Fibroblast of pulmonary artery (primary cell): ENCODE results near the gene ZSCAN10.
A peak's percentile ranks its signal among the peaks of the same experiment; 100 is the strongest.

ENCODE experiments used
- DNase-seq: peaks from one replicate; pipeline ENCODE4 v3.0.0-alpha.2; 2010; ENCODE audit warnings: low read depth
- H3K4me3 ChIP-seq: replicated peaks from 2 replicates; pipeline ENCODE4 v1.5.1; 2011; ENCODE audit warnings: low read depth, mild to moderate bottlenecking, control low read depth, low read length, moderate library complexity
- TF ChIP-seq, protein P1 (sequence below): IDR thresholded peaks from 2 replicates; pipeline ENCODE4 v1.5.1; 2011; ENCODE audit warnings: mild to moderate bottlenecking, control low read depth, low read length, inconsistent platforms; ENCODE audit errors: missing control alignments

The ZSCAN10 gene

DNA sequence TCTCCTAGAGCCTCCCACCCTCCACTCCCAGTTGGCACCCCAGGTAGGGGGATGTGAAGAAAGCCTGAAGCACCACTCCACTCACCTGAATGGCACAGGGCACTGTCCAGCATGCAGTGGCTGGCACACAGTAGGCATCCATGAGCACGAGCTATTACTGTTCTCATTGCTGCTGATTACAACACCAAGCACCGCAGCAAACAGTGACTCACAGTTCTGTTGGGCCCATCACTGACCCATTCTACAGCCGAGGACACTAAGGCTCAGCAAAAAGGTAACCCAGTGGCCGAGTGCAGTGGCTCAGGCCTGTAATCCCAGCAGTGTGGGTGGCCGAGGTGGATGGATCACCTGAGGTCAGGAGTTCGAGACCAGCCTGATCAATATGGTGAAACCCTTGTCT is 2.7 kb downstream of the ZSCAN10 start:
- no peak for DNase-seq
- TF ChIP-seq, protein P1, sequence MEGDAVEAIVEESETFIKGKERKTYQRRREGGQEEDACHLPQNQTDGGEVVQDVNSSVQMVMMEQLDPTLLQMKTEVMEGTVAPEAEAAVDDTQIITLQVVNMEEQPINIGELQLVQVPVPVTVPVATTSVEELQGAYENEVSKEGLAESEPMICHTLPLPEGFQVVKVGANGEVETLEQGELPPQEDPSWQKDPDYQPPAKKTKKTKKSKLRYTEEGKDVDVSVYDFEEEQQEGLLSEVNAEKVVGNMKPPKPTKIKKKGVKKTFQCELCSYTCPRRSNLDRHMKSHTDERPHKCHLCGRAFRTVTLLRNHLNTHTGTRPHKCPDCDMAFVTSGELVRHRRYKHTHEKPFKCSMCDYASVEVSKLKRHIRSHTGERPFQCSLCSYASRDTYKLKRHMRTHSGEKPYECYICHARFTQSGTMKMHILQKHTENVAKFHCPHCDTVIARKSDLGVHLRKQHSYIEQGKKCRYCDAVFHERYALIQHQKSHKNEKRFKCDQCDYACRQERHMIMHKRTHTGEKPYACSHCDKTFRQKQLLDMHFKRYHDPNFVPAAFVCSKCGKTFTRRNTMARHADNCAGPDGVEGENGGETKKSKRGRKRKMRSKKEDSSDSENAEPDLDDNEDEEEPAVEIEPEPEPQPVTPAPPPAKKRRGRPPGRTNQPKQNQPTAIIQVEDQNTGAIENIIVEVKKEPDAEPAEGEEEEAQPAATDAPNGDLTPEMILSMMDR: no peak
- H3K4me3 ChIP-seq: no peak overlapping the region

DNA sequence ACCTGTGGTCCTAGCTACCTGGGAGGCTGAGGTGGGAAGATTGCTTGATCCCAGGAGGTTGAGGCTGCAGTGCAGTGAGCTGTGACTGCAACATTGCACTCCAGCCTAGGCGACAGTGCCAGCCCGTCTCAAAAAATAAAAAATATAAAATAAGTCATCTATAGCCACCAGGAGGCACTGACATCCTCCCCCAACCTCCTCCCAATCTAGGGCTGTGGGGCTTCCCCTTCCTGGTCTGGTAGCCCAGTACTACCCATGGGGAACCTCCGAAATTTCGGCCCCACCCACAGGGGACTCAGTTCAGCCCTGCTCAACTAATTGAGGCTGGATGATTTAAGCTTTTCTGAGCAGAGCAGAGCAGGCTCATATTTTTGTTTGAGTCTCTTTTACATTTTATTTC is 3.2 kb downstream of the ZSCAN10 start:
- no peak for DNase-seq
- TF ChIP-seq, protein P1: peak; percentile 22
- no peak overlapping the region for H3K4me3 ChIP-seq

DNA sequence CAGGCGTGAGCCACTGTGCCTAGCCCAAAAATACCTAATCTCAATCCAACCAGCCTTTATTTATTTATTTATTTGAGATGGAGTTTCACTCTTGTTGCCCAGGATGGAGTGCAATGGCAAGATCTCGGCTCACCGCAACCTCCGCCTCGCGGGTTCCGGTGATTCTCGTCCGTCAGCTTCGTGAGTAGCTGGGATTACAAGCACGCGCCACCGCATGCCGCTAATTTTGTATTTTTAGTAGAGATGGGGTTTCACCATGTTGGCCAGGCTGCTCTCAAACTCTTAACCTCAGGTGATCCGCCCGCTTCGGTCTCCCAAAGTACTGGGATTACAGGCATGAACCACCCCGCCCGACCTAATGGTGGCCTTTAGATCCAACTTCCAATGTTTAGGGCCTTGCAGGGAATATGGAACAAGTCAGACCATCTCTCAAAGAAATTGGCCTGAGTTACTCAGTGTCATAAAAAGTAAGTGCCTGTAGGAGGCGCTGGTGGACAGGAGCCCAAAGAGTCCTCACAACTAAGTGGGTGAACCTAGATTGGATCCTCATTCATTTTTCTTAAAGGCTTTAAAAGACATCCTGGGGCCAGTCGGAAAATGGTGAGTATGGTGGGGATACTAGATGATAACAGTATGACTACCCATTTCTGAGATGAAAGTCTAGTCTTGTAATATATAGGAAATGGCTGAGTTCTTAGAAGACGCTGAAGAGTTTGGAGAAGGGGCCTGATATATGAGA is 4.6 kb downstream of the ZSCAN10 start:
- TF ChIP-seq, protein P1: peak; percentile 65
- peak; percentile 69 for DNase-seq
- no peak overlapping the region for H3K4me3 ChIP-seq

DNA sequence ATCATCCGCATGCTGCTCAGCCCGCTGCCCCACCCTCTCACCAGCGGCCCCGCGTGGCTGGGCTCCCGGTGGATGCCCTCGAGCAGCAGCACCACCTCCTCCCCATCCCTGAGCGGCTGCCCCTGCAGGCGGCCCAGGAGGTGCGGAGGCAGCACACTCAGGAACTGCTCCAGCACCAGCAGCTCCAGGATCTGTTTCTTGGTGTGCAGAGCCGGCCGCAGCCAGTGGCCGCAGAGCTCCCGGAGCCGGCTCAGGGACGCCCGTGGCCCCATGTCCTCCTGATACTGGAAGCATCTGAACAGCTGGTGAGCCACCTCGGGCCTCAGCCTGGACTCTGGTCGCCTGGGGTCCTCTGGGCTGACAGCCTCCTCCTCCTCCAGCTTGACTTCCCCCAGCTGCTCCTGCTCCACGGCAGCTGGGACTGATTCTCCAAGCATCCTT is 6.6 kb downstream of the ZSCAN10 start:
- TF ChIP-seq, protein P1: no peak
- H3K4me3 ChIP-seq: no peak overlapping the region
- DNase-seq: no peak

DNA sequence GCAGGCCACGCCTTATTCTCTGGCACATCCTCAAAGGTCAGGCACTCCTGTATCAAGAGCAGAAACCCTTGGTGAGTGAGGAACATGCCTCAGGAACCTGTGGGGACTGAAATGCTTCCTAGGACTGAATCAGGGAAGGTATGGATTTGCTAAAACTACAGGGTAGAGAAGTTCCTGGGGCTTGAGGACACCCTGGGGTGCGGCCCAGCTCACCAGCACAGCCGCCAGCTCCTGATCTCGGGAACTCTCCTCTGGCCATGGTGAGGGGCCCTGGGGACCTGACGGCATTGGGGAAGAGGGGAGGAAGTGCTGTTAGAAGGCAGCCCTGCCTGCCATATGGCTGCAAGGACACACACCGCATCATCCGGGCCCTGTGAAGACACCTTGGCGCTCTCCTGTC is 7.5 kb downstream of the ZSCAN10 start:
- TF ChIP-seq, protein P1: no peak
- H3K4me3 ChIP-seq: no peak overlapping the region
- no peak for DNase-seq

DNA sequence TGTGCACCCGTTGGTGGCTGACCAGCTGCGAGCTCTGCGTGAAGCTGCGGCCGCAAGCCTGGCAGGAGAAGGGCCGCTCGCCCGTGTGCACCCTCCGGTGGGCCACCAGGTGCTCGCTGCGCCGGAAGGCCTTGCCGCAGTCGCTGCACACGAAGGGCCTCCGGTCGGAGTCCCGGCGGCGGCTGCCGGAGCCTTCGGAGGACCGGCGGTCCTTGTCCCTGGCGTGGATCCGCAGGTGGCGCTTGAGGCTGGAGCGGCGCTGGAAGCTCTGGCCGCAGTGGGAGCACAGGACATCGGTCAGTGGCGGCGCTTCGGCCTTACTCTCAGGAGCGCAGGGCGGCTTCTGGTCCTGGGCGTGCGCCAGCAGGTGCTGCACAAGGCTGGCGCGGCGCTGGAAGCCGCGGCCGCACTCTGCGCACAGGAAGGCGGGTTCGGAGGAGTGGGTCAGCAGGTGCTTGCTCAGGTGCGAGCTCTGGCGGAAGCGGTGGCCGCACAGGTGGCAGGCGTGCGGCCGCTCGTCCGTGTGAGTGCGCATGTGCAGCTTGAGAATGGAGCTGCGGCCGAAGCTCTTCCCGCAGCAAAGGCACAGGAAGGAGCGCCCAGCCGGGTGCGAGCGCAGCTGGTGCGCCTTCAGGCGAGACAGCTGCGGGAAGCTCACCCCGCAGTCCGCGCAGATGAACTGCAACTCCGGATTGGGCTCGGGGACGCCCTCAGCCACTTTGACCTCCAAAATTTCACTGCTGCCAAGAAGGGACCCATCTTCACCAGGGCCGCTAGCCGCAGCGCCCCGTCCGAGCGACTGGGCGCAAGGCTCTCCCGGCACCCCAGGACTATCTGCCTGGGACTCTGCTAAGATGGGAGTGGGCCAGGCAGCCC is 9.1 kb downstream of the ZSCAN10 start:
- TF ChIP-seq, protein P1: no peak
- H3K4me3 ChIP-seq: no peak overlapping the region

More for the DNA sequence above, 9.1 kb downstream of the ZSCAN10 start:
- no peak for DNase-seq
